Lower leg skin (tissue), 4 donors: ENCODE results near the gene PPP1R7. TPM values are rescaled to one million over a fixed set of nuclear protein-coding genes. Genes with fewer than 3 reads are reported as not detected.

ENCODE experiments used
- DNase-seq, 2 donors: peaks; one replicate each; pipeline ENCODE4 v3.0.0-alpha.2; 2019; ENCODE audit warnings: low spot score in 2 of 2
- H3K4me3 ChIP-seq: fragments of 200-600 bp; sonication (generic); 2 replicates; pipeline ENCODE4 v1.5.1; 2017; ENCODE audit warnings: mild to moderate bottlenecking, low read depth; ENCODE audit not compliant: poor library complexity, severe bottlenecking
- CTCF ChIP-seq, 3 donors: fragments of 450-650 bp; IDR thresholded peaks; one replicate each; pipeline ENCODE4 v1.5.1; 2016; ENCODE audit warnings: antibody characterized with exemption in 3 of 3, mild to moderate bottlenecking in 3 of 3, moderate library complexity in 2 of 3
- POLR2A ChIP-seq, 2 donors: fragments of 450-650 bp; IDR thresholded peaks; one replicate each; pipeline ENCODE4 v1.6.1; 2016 to 2017; ENCODE audit warnings: antibody characterized with exemption in 2 of 2, mild to moderate bottlenecking in 1 of 2, moderate library complexity in 1 of 2
- WGBS, 2 donors: methylation state at CpG; one replicate each; pipeline ENCODE4 v1.1.5; 2018; 5-methylcytosine and 5-hydroxymethylcytosine counted together
- intact Hi-C: fragments of 100-400 bp; cut with DNase I; formaldehyde crosslinking; loops from one replicate; pipeline ENCODE4 v1.15.0; 2023; ENCODE audit warnings: low total_unique reads
- total RNA-seq, 4 donors: library from RNA; depleted of rRNA; stranded (reverse); fragments of >200 nt; gene quantifications; one replicate each; pipeline ENCODE4 v1.1.0, GENCODE V29; 2016

PPP1R7 gene
- total RNA-seq, 4 donors from 2014 or later, result 36.8 to 68.7 (median 56.4) TPM

GRCh38 chr2:241107031-241107783, 43.1 kb upstream of the PPP1R7 start:
- no peak for TF ChIP-seq CTCF (IDR thresholded peaks at IDR 0.05)
- TF ChIP-seq POLR2A (IDR thresholded peaks at IDR 0.05), result no peak
- WGBS, 2 donors, result 90 to 93% methylated on average over 7 to 9 of the region's 9 CpGs
- DNase-seq, result peak in 1 of 2 donors; percentile 36
- no peak overlapping the region for H3K4me3 ChIP-seq
- intact Hi-C loops, result no loop called here

GRCh38 chr2:241108271-241109209, 41.7 kb upstream of the PPP1R7 start:
- TF ChIP-seq CTCF (IDR thresholded peaks at IDR 0.05) (no peak), POLR2A (IDR thresholded peaks at IDR 0.05) (no peak)
- WGBS, 2 donors, result 77 to 84% methylated on average over 28 to 34 of the region's 35 CpGs
- intact Hi-C loops, result no loop called here
- peak in 1 of 2 donors; percentile 69 for DNase-seq
- no peak overlapping the region for H3K4me3 ChIP-seq

DNA sequence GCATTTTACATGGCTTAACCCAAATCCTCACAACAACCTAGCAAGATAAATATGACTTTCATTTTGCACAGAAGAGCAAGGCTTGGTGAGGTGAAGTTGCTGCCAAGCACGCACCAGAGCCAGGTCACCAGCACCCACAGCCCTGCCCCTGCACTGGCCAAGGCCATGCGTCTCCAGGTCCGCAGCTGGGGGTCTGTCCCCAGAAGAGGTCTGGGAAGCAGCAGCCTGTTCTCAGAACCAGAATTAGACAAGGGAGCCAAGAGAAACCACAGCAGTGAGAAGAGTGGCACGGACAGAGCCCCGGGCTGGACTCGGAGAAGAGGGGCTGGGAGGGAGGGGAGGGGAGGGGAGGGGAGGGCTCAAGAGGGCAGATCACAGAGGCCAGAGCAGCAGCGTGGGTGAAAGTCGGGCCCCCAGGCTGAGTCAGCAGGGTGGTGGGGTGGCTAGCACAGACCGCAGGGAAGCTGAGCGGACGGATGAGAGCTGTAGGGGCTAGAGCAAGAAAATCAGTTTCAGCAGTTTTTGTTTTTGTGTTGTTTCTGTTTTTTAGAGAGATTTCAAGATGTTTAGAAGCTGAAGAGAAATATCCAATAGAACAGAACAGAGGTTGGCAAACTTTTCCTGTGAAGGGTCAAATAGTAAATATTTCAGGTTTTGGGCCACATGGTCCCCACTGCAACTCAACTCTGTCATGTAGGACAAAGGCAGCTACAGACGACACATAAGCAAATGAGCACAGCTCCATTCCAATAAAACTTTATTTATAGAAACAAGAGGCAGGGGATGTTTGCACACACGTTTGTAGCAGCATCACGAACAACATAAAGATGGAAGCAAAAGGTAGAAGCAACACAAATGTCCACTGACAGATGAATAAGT, 40.8 kb upstream of the PPP1R7 start:
- intact Hi-C loops, result no loop called here
- no peak overlapping the region for H3K4me3 ChIP-seq
- DNase-seq, result peak in 1 of 2 donors; percentile 60
- TF ChIP-seq POLR2A (IDR thresholded peaks at IDR 0.05), result no peak
- TF ChIP-seq CTCF (IDR thresholded peaks at IDR 0.05), result no peak
- WGBS, 2 donors, result 86 to 94% methylated on average over 14 of the region's 14 CpGs

DNA sequence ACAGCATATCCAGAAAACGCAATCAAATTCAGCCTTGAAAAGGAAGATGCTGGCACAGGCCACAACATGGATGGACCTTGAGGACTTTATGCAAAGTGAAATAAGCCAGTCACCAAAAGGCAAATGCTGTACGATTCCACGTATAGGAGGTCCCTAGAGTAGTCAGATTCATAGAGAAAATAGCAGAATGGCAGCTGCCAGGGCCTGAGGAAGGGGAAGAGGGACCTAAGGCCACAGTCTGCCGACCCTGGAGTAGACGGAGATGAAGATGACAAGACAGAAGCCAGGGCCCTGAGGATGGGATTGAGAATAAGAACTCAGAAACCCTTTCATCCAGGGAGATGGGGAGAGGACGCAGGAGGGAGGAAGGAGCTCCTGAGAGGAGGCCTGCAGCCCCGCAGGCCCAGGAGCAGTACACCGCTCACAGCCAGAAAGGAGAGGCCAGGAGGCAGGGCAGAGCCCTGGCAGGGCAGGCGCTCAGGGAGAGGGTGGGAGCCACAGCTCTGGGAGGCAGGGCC, 40.1 kb upstream of the PPP1R7 start:
- intact Hi-C loops, result no loop called here
- H3K4me3 ChIP-seq, result no peak overlapping the region
- 84 to 95% methylated on average over 9 of the region's 9 CpGs for WGBS, 2 donors
- DNase-seq, result peak in 1 of 2 donors; percentile 56
- TF ChIP-seq CTCF (IDR thresholded peaks at IDR 0.05) (no peak), POLR2A (IDR thresholded peaks at IDR 0.05) (no peak)
